GM21447 (cell line): Measurements from ENCODE around the gene HIVEP3.

ENCODE experiments used
- ATAC-seq: cut with Tn5 transposase; IDR thresholded peaks from one replicate; pipeline ENCODE4 v1.9.1; 2021; ENCODE audit not compliant: unreplicated experiment

HIVEP3 gene

GRCh38 chr1:41813755-41814745 lies 104.7 kb downstream of the HIVEP3 start:
- no peak for ATAC-seq

GRCh38 chr1:41813226-41813625 lies 105.5 kb downstream of the HIVEP3 start:
- ATAC-seq = no peak

GRCh38 chr1:41812453-41812852 lies 106.3 kb downstream of the HIVEP3 start:
- ATAC-seq = no peak

GRCh38 chr1:41812051-41812450 lies 106.7 kb downstream of the HIVEP3 start:
- ATAC-seq = no peak

- no peak for ATAC-seq
Observed at GRCh38 chr1:41811051-41811795, 107.5 kb downstream of the HIVEP3 start.

- no peak for ATAC-seq
Observed at GRCh38 chr1:41810446-41810845, 108.3 kb downstream of the HIVEP3 start.

GRCh38 chr1:41809692-41810091 lies 109.0 kb downstream of the HIVEP3 start:
- no peak for ATAC-seq

- no peak for ATAC-seq
Observed at GRCh38 chr1:41807390-41807789, 111.3 kb downstream of the HIVEP3 start.

GRCh38 chr1:41806472-41807155 lies 112.1 kb downstream of the HIVEP3 start:
- ATAC-seq = no peak

- ATAC-seq = no peak
Observed at GRCh38 chr1:41805771-41806471, 112.8 kb downstream of the HIVEP3 start.

GRCh38 chr1:41804176-41804575 lies 114.5 kb downstream of the HIVEP3 start:
- no peak for ATAC-seq

- ATAC-seq = no peak
Observed at GRCh38 chr1:41803656-41804055, 115.1 kb downstream of the HIVEP3 start.

GRCh38 chr1:41802532-41803501 lies 115.9 kb downstream of the HIVEP3 start:
- ATAC-seq = peak; percentile 40

GRCh38 chr1:41800311-41800829 lies 118.4 kb downstream of the HIVEP3 start:
- no peak for ATAC-seq

GRCh38 chr1:41799723-41800122 lies 119.0 kb downstream of the HIVEP3 start:
- ATAC-seq = no peak

GRCh38 chr1:41799205-41799604 lies 119.5 kb downstream of the HIVEP3 start:
- ATAC-seq = no peak

- no peak for ATAC-seq
Observed at GRCh38 chr1:41795205-41795762, 123.4 kb downstream of the HIVEP3 start.

- ATAC-seq = no peak
Observed at GRCh38 chr1:41794031-41794430, 124.7 kb downstream of the HIVEP3 start.

GRCh38 chr1:41792485-41792770 lies 126.3 kb downstream of the HIVEP3 start:
- ATAC-seq = no peak
